GM23338 (cell line): Measurements from ENCODE around the gene GOLGA8H.
"Not testable (repeated sequence)": the region's sequence is repeated elsewhere in the genome, so short reads cannot be mapped to it uniquely, and the experiment has no call there.

Source experiments
- CREB1 ChIP-seq: fragments of 250-450 bp; sonication (Bioruptor Pico); IDR thresholded peaks from 2 replicates; pipeline ENCODE4 v1.5.0; 2020; ENCODE audit warnings: low read depth, mild to moderate bottlenecking, moderate library complexity
- EZH2 ChIP-seq: fragments of 200-600 bp; sonication (generic); IDR thresholded peaks from one replicate; pipeline ENCODE4 v1.8.0; 2017; ENCODE audit warnings: antibody characterized with exemption, mild to moderate bottlenecking, low read depth; ENCODE audit not compliant: unreplicated experiment
- EZH2phosphoT487 ChIP-seq: fragments of 200-600 bp; sonication (generic); IDR thresholded peaks from one replicate; pipeline ENCODE4 v1.8.1; 2018; ENCODE audit warnings: antibody characterized with exemption; ENCODE audit not compliant: unreplicated experiment
- JUNB ChIP-seq: IDR thresholded peaks from one replicate; pipeline ENCODE4 v1.6.1; 2016; ENCODE audit warnings: antibody characterized with exemption; ENCODE audit not compliant: unreplicated experiment
- POLR2AphosphoS5 ChIP-seq: IDR thresholded peaks from 2 replicates; pipeline ENCODE4 v1.6.1; 2016; ENCODE audit warnings: antibody characterized with exemption, low read depth
- REST ChIP-seq: IDR thresholded peaks from one replicate; pipeline ENCODE4 v1.6.1; 2018; ENCODE audit warnings: antibody characterized with exemption; ENCODE audit not compliant: unreplicated experiment
- TF ChIP-seq, protein P1 (sequence below), 2 experiments: fragments of 200-600 bp in 1 of 2; sonication (generic) in 1 of 2; conservative IDR thresholded peaks; 2 replicates each; pipeline versions ENCODE4 v1.5.1 to v1.6.1; 2016 to 2017; ENCODE audit warnings: antibody characterized with exemption in 2 of 2, low read depth in 2 of 2, mild to moderate bottlenecking in 2 of 2, moderate library complexity in 1 of 2

DNA sequence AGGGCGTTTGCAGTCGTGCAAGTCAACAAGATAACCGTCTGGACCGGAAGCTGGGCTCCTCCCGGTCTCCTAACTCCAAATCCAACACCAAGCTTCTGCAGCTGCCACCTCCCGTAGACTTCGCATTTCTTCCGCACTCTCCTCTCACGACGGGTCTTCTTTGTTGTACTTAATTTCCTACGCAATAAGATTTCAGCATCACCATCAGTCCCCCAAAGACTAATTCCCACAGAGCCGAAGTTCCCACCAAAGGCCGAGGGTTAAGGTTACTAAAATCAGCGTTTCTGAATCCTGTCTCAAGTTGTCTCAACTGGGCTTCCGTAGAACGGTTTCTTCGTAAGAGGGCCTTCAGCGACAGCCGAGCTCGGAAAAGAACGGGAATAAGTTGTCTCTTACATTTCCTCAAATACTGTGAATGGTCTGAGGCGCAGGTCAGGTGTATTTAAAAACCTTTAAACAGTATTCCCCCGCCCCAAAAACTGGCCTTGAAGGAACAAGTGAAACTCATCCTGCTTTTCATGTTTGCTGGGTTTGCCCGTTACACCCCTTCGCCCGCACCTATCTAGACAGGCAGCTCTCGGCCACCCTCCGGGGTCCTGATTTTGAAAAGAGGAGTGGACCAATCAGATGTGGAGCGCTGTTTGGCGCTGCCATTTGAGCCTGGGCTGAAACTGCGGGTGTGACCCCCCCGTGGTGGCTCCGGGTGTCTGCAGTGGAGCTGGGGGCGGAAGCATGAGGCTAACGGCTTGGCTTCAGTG, 21.8 kb downstream of the GOLGA8H start, which contains the start of gene ARHGAP11B:
- not testable (repeated sequence) for TF ChIP-seq EZH2phosphoT487; EZH2; REST; JUNB; CREB1 (CRISPR knock-in tag)
- TF ChIP-seq, protein P1, sequence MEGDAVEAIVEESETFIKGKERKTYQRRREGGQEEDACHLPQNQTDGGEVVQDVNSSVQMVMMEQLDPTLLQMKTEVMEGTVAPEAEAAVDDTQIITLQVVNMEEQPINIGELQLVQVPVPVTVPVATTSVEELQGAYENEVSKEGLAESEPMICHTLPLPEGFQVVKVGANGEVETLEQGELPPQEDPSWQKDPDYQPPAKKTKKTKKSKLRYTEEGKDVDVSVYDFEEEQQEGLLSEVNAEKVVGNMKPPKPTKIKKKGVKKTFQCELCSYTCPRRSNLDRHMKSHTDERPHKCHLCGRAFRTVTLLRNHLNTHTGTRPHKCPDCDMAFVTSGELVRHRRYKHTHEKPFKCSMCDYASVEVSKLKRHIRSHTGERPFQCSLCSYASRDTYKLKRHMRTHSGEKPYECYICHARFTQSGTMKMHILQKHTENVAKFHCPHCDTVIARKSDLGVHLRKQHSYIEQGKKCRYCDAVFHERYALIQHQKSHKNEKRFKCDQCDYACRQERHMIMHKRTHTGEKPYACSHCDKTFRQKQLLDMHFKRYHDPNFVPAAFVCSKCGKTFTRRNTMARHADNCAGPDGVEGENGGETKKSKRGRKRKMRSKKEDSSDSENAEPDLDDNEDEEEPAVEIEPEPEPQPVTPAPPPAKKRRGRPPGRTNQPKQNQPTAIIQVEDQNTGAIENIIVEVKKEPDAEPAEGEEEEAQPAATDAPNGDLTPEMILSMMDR (conservative IDR thresholded peaks at IDR 0.05; ENCODE audit: low read depth in 2 of 2), result not testable (repeated sequence)
- peak; percentile 55; the same call in 1 of the 2 replicates for TF ChIP-seq POLR2AphosphoS5
